ENCODE results near the gene MALT1. TPM values are rescaled to one million over a fixed set of nuclear protein-coding genes. Genes with fewer than 3 reads are reported as not detected.

MALT1 gene
- total RNA-seq, 1 experiment from 2014 or later: 19.6 TPM

DNA sequence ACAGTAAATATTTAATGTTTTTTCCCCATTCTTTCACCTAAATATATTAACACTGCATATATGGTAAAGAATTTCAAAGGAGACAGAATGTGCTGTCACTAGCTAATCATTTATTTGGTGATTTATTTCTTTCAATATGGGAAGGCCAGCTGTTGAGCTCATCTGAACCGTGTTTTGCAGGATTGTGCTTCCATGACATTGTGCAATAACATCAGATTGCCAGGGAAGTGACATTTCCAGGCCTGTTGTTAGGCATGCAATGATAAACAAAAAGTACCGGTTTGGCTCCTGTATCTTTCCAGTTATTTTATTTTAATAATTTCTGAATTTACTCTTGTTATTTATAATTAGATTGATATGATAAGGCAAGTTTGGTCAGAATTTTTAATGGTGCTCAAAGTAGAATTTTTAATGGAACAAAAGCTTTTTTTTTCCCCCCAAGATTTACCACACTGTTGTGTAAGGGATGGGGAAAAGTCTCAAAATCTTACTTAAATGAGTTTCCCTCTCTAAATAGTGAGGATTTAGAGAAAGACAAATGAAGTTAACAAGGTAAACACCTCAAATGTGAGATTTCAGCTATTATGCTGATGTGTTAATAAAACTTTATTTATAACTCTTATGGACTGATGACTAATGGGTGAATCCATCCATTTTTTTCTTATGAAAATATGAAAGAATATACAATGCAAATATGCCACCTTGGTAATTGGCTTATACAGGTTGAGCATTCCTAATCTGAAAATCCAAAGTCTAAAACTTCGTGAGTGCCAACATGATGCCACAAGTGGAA, 52.7 kb downstream of the MALT1 start:
- H3K9me2 ChIP-seq (ENCODE audit: insufficient read depth): no peaks in the 10 kb centered on the region
- no peak overlapping the region for H3K4me2 ChIP-seq
- no peak for TF ChIP-seq EZH2 (IDR thresholded peaks at IDR 0.05; ENCODE audit: low read depth)
- TF ChIP-seq, protein P1, sequence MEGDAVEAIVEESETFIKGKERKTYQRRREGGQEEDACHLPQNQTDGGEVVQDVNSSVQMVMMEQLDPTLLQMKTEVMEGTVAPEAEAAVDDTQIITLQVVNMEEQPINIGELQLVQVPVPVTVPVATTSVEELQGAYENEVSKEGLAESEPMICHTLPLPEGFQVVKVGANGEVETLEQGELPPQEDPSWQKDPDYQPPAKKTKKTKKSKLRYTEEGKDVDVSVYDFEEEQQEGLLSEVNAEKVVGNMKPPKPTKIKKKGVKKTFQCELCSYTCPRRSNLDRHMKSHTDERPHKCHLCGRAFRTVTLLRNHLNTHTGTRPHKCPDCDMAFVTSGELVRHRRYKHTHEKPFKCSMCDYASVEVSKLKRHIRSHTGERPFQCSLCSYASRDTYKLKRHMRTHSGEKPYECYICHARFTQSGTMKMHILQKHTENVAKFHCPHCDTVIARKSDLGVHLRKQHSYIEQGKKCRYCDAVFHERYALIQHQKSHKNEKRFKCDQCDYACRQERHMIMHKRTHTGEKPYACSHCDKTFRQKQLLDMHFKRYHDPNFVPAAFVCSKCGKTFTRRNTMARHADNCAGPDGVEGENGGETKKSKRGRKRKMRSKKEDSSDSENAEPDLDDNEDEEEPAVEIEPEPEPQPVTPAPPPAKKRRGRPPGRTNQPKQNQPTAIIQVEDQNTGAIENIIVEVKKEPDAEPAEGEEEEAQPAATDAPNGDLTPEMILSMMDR (conservative IDR thresholded peaks at IDR 0.05): no peak
- no peak overlapping the region for H2AFZ ChIP-seq
- intact Hi-C loops (cut with micrococcal nuclease; ENCODE audit: unreplicated experiment): no loop called here
- H3K79me2 ChIP-seq (ENCODE audit: low read depth): no peaks in the 10 kb centered on the region
- no peaks in the 10 kb centered on the region for H3K9me3 ChIP-seq (ENCODE audit: insufficient read depth, low read depth)
- no peaks in the 10 kb centered on the region for H3K27me3 ChIP-seq (ENCODE audit: insufficient read depth, low read depth)
- POLR2A ChIA-PET (ENCODE audit: unreplicated experiment): no interaction called here
- H3F3A ChIP-seq (ENCODE audit: insufficient read depth, low read depth): no peaks in the 10 kb centered on the region
- DNase-seq: no peak
- H3K36me3 ChIP-seq (ENCODE audit: low read depth): peaks cover 18% of the 10 kb centered on the region; the same call in 1 of the 2 replicates
- CTCF ChIA-PET: no interaction called here
- no peaks in the 10 kb centered on the region for H4K20me1 ChIP-seq (ENCODE audit: insufficient read depth)
- no peak overlapping the region for H3K4me3 ChIP-seq
- no TSS peak for BruUV-seq (replicated peaks)
- H3K27ac ChIP-seq: no peak overlapping the region
- H3K4me1 ChIP-seq (replicated peaks; ENCODE audit: insufficient read depth): no peaks in the 10 kb centered on the region

DNA sequence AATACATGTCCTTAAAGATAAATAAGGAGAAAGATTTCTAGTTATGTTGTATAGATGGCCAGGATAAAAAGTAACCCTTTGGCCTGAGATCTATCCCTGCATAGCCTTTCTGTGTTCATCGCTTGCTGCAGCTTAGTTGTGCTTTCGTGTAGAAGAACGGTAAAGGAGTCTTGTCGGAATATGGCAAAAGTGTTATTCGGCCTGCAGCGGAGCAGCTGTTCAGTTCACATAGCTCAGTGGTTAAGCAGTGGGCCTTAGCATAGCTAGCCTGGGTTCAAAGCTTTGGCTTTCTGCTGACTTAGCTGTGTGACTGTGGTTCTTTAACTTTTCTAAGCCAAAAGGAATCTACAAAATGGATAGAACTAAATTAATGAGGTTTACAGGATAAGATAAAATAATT, 55.4 kb downstream of the MALT1 start:
- Histone ChIP-seq H3K4me3 (no peak overlapping the region), H4K20me1 (ENCODE audit: insufficient read depth) (no peaks in the 10 kb centered on the region), H3K79me2 (ENCODE audit: low read depth) (no peaks in the 10 kb centered on the region), H3K27me3 (ENCODE audit: insufficient read depth, low read depth) (no peaks in the 10 kb centered on the region), H3K27ac (no peak overlapping the region), H3F3A (ENCODE audit: insufficient read depth, low read depth) (no peaks in the 10 kb centered on the region), H3K36me3 (ENCODE audit: low read depth) (peaks cover 18% of the 10 kb centered on the region; the same call in 1 of the 2 replicates), H3K4me1 (replicated peaks; ENCODE audit: insufficient read depth) (no peaks in the 10 kb centered on the region), H3K4me2 (no peak overlapping the region), H3K9me3 (ENCODE audit: insufficient read depth, low read depth) (no peaks in the 10 kb centered on the region), H3K9me2 (ENCODE audit: insufficient read depth) (no peaks in the 10 kb centered on the region), H2AFZ (no peak overlapping the region)
- ChIA-PET POLR2A (ENCODE audit: unreplicated experiment) (no interaction called here), CTCF (interaction anchor here (0.6 kb wide), 1 partner anchor 332 kb away, joined by 9 read pairs; no protein-coding TSS in a partner anchor)
- no TSS peak for BruUV-seq (replicated peaks)
- no peak for DNase-seq
- TF ChIP-seq, protein P1 (conservative IDR thresholded peaks at IDR 0.05): no peak
- TF ChIP-seq EZH2 (IDR thresholded peaks at IDR 0.05; ENCODE audit: low read depth): no peak
- intact Hi-C loops (cut with micrococcal nuclease; ENCODE audit: unreplicated experiment): no loop called here

DNA sequence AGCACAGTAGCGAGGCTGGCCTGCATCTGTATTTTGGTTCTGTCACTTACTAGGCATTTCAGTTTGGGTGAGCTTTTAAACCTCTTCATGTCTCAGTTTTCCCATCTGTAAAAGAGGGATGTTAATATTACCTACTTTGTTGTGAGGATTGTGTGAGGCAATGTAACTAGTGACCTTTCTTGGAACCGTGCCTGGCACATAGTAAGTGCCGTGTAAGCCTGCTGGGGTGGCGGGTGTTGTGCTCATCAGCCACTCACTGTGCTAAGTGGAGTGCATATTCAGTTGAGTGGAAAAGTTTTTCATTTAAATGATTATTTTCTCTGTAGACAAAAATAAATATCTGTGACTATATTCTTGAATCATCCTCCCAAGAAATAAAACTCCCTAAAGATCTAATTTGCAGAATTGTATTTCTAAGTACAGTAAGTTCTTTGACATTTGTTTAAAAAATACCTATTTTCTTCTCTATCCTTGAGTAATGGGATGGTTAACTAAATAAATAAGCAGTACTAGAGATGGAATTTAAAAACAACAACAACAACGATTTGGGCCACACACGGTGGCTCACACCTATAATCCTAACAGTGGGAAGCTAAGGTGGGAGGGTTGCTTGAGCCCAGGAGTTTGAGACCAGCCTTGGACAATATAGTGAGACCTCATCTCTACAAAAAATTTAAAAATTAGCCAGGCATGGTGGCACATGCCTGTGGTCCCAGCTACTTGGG, 56.7 kb downstream of the MALT1 start:
- no peaks in the 10 kb centered on the region for H4K20me1 ChIP-seq (ENCODE audit: insufficient read depth)
- peaks cover 17% of the 10 kb centered on the region for H3K36me3 ChIP-seq (ENCODE audit: low read depth)
- H3K79me2 ChIP-seq (ENCODE audit: low read depth): no peaks in the 10 kb centered on the region
- H3K4me2 ChIP-seq: no peak overlapping the region
- H3K27ac ChIP-seq: no peak overlapping the region
- no peak for DNase-seq
- H3K9me3 ChIP-seq (ENCODE audit: insufficient read depth, low read depth): no peaks in the 10 kb centered on the region
- TF ChIP-seq, protein P1 (conservative IDR thresholded peaks at IDR 0.05): no peak
- no peak for TF ChIP-seq EZH2 (IDR thresholded peaks at IDR 0.05; ENCODE audit: low read depth)
- POLR2A ChIA-PET (ENCODE audit: unreplicated experiment): no interaction called here
- H3K4me3 ChIP-seq: no peak overlapping the region
- no peak overlapping the region for H2AFZ ChIP-seq
- H3K27me3 ChIP-seq (ENCODE audit: insufficient read depth, low read depth): no peaks in the 10 kb centered on the region
- H3K9me2 ChIP-seq (ENCODE audit: insufficient read depth): no peaks in the 10 kb centered on the region
- intact Hi-C loops (cut with micrococcal nuclease; ENCODE audit: unreplicated experiment): no loop called here
- H3F3A ChIP-seq (ENCODE audit: insufficient read depth, low read depth): no peaks in the 10 kb centered on the region
- no peaks in the 10 kb centered on the region for H3K4me1 ChIP-seq (replicated peaks; ENCODE audit: insufficient read depth)
- no TSS peak for BruUV-seq (replicated peaks)
- CTCF ChIA-PET: no interaction called here
